ENCODE measurements around the gene TSC22D4. TPM values are rescaled to one million over a fixed set of nuclear protein-coding genes. Genes with fewer than 3 reads are reported as not detected.
A peak's percentile ranks its signal among the peaks of the same experiment; 100 is the strongest.

TSC22D4 gene
- total and polyA plus RNA-seq, 9 of the 15 experiments (the other 6 are each of a cell fraction or from before 2014, with no cell fraction given), result 0.37 to 107 (median 28.7) TPM

DNA sequence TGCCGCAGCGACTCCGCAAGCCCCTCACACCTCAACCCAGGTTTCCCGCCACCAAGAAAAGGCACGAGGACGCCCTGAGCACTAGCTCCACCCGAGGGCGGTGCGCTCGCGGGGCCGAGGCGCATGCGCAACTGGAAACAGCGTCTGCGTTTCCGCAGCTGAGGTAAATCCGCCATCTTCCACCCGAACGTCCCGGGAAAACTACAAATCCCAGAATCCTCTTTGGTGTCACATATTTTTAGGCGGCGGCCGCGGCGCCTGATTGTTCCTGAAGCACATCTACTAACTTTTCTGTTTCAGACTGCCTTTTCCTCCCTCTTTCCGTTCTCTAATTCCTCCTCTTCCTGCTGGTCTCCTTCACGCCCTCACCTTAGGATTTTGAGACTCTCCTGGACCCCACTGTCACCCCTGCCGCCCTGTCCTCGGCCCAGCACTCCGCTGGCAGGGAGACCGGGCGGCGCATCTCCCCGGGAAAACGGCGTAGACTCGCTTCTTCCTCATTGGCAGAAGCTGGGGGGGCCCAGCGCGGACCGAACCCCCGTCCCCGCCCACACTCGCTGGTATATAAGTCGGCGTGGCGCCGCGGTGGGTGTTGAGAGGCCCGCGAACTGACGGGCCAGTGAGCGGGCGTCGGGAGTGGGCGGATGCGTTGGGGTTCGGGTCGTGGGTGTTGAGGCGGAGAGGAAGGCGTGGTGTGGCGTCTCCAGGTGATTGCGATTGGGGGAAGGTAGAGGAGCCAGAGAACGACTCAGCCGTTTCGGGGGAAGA is 50.6 kb downstream of the TSC22D4 start, which contains the start of gene ZCWPW1 (continued):
- TF ChIP-seq, protein P1, sequence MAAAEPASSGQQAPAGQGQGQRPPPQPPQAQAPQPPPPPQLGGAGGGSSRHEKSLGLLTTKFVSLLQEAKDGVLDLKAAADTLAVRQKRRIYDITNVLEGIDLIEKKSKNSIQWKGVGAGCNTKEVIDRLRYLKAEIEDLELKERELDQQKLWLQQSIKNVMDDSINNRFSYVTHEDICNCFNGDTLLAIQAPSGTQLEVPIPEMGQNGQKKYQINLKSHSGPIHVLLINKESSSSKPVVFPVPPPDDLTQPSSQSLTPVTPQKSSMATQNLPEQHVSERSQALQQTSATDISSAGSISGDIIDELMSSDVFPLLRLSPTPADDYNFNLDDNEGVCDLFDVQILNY (CRISPR knock-in tag; IDR thresholded peaks at IDR 0.05), result peak; percentile 99; the same call in 1 of the 2 replicates
- TF ChIP-seq ZSCAN32 (CRISPR knock-in tag; IDR thresholded peaks at IDR 0.05) (peak; percentile 86), KAT8 (IDR thresholded peaks at IDR 0.05; ENCODE audit: low read depth) (no peak), SMARCA4 (IDR thresholded peaks at IDR 0.05) (peak; percentile 79), CBFA2T3 (IDR thresholded peaks at IDR 0.05) (peak; percentile 48), ZNF444 (CRISPR knock-in tag; IDR thresholded peaks at IDR 0.05) (peak; percentile 53; the same call in 1 of the 2 replicates), GATAD2B (IDR thresholded peaks at IDR 0.05; ENCODE audit: borderline replicate concordance) (peak; percentile 87; the same call in 1 of the 2 replicates), HNRNPUL1 (IDR thresholded peaks at IDR 0.05; ENCODE audit: low read length) (peak; percentile 88; the same call in 1 of the 2 replicates), ATF1 (CRISPR knock-in tag; IDR thresholded peaks at IDR 0.05) (no peak), ATF1 (tag; IDR thresholded peaks at IDR 0.05) (peak; percentile 85), NR2C1 (IDR thresholded peaks at IDR 0.05) (peak; percentile 75), NR2C1 (tag; IDR thresholded peaks at IDR 0.05) (peak; percentile 79), MAFG (tag; conservative IDR thresholded peaks at IDR 0.05) (no peak), NCOR1 (IDR thresholded peaks at IDR 0.05) (peak; percentile 85), HDAC8 (tag; IDR thresholded peaks at IDR 0.05) (peak; percentile 72; the same call in 1 of the 2 replicates), ESRRA (IDR thresholded peaks at IDR 0.05; ENCODE audit: borderline replicate concordance, low read depth) (peak; percentile 49; the same call in 1 of the 2 replicates)
- TF ChIP-seq, protein P2, sequence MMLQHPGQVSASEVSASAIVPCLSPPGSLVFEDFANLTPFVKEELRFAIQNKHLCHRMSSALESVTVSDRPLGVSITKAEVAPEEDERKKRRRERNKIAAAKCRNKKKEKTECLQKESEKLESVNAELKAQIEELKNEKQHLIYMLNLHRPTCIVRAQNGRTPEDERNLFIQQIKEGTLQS (IDR thresholded peaks at IDR 0.05), result no peak
- TF ChIP-seq, protein P2 (CRISPR knock-in tag; conservative IDR thresholded peaks at IDR 0.05), result peak; percentile 89
- TF ChIP-seq, protein P3, sequence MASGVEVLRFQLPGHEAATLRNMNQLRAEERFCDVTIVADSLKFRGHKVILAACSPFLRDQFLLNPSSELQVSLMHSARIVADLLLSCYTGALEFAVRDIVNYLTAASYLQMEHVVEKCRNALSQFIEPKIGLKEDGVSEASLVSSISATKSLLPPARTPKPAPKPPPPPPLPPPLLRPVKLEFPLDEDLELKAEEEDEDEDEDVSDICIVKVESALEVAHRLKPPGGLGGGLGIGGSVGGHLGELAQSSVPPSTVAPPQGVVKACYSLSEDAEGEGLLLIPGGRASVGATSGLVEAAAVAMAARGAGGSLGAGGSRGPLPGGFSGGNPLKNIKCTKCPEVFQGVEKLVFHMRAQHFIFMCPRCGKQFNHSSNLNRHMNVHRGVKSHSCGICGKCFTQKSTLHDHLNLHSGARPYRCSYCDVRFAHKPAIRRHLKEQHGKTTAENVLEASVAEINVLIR (CRISPR knock-in tag; IDR thresholded peaks at IDR 0.05), result no peak
- TF ChIP-seq, protein P4, sequence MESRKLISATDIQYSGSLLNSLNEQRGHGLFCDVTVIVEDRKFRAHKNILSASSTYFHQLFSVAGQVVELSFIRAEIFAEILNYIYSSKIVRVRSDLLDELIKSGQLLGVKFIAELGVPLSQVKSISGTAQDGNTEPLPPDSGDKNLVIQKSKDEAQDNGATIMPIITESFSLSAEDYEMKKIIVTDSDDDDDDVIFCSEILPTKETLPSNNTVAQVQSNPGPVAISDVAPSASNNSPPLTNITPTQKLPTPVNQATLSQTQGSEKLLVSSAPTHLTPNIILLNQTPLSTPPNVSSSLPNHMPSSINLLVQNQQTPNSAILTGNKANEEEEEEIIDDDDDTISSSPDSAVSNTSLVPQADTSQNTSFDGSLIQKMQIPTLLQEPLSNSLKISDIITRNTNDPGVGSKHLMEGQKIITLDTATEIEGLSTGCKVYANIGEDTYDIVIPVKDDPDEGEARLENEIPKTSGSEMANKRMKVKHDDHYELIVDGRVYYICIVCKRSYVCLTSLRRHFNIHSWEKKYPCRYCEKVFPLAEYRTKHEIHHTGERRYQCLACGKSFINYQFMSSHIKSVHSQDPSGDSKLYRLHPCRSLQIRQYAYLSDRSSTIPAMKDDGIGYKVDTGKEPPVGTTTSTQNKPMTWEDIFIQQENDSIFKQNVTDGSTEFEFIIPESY (CRISPR knock-in tag; IDR thresholded peaks at IDR 0.05), result peak; percentile 99
- TF ChIP-seq, protein P5, sequence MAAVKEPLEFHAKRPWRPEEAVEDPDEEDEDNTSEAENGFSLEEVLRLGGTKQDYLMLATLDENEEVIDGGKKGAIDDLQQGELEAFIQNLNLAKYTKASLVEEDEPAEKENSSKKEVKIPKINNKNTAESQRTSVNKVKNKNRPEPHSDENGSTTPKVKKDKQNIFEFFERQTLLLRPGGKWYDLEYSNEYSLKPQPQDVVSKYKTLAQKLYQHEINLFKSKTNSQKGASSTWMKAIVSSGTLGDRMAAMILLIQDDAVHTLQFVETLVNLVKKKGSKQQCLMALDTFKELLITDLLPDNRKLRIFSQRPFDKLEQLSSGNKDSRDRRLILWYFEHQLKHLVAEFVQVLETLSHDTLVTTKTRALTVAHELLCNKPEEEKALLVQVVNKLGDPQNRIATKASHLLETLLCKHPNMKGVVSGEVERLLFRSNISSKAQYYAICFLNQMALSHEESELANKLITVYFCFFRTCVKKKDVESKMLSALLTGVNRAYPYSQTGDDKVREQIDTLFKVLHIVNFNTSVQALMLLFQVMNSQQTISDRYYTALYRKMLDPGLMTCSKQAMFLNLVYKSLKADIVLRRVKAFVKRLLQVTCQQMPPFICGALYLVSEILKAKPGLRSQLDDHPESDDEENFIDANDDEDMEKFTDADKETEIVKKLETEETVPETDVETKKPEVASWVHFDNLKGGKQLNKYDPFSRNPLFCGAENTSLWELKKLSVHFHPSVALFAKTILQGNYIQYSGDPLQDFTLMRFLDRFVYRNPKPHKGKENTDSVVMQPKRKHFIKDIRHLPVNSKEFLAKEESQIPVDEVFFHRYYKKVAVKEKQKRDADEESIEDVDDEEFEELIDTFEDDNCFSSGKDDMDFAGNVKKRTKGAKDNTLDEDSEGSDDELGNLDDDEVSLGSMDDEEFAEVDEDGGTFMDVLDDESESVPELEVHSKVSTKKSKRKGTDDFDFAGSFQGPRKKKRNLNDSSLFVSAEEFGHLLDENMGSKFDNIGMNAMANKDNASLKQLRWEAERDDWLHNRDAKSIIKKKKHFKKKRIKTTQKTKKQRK (IDR thresholded peaks at IDR 0.05; ENCODE audit: borderline replicate concordance, low read depth, low read length), result no peak

Data from K562 (cell line).